OCI-LY7 (cell line): ENCODE measurements around the gene CLASP2. TPM values are rescaled to one million over a fixed set of nuclear protein-coding genes. Genes with fewer than 3 reads are reported as not detected.

Experiments
- BruUV-seq: library from RNA; stranded (reverse); fragments of 400-500 nt; replicated peaks from 2 replicates; lab custom pipeline; 2021; lab: Mats Ljungman, UMichigan
- CTCF ChIA-PET: fragments of 300-600 bp; sonication (Branson Sonifier 250); formaldehyde crosslinking; loops from one replicate; lab custom pipeline; 2022; ENCODE audit warnings: antibody characterized with exemption; ENCODE audit not compliant: unreplicated experiment; lab: Charles Lee
- POLR2A ChIA-PET: fragments of 300-600 bp; sonication (Branson Sonifier 250); formaldehyde crosslinking; loops from one replicate; lab custom pipeline; 2022; ENCODE audit warnings: antibody characterized with exemption; lab: Charles Lee
- DNase-seq: peaks from one replicate; pipeline ENCODE4 v3.0.0-alpha.2; 2015; ENCODE audit warnings: low spot score
- H2AFZ ChIP-seq: fragments of 200-600 bp; sonication (generic), shearing (Covaris generic); 2 replicates; pipeline ENCODE4 v1.6.1; 2014; ENCODE audit warnings: mild to moderate bottlenecking, antibody characterized with exemption, low read length, moderate library complexity
- H3K27ac ChIP-seq: fragments of 200-600 bp; sonication (generic); 2 replicates; pipeline ENCODE4 v1.5.1; 2014; ENCODE audit warnings: mixed run types, low read depth, mild to moderate bottlenecking, moderate library complexity, low read length, inconsistent platforms; ENCODE audit not compliant: poor library complexity, severe bottlenecking
- H3K36me3 ChIP-seq: fragments of 200-600 bp; sonication (generic); 2 replicates; pipeline ENCODE4 v1.6.1; 2014; ENCODE audit warnings: mild to moderate bottlenecking, antibody characterized with exemption, low read length, moderate library complexity, mixed read lengths; ENCODE audit not compliant: insufficient read depth
- H3K4me1 ChIP-seq: fragments of 200-600 bp; sonication (generic); 2 replicates; pipeline ENCODE4 v1.5.1; 2014; ENCODE audit warnings: mild to moderate bottlenecking, low read length; ENCODE audit not compliant: insufficient read depth, poor library complexity, severe bottlenecking
- H3K4me2 ChIP-seq: fragments of 200-600 bp; sonication (generic); 2 replicates; pipeline ENCODE4 v1.6.1; 2014; ENCODE audit warnings: mild to moderate bottlenecking, low read length
- H3K4me3 ChIP-seq: fragments of 200-600 bp; sonication (generic); 2 replicates; pipeline ENCODE4 v1.5.1; 2014; ENCODE audit warnings: mild to moderate bottlenecking, low read depth, low read length; ENCODE audit not compliant: poor library complexity, severe bottlenecking
- H3K79me2 ChIP-seq: fragments of 200-600 bp; sonication (generic); 2 replicates; pipeline ENCODE4 v1.6.1; 2016; ENCODE audit warnings: low read depth, mild to moderate bottlenecking, low read length, moderate library complexity, mixed read lengths; ENCODE audit not compliant: insufficient read depth
- H3K9me2 ChIP-seq: fragments of 200-600 bp; sonication (generic); 2 replicates; pipeline ENCODE4 v1.6.1; 2016; ENCODE audit warnings: mild to moderate bottlenecking, low read length, mixed read lengths; ENCODE audit not compliant: insufficient read depth
- H3K9me3 ChIP-seq: fragments of 200-600 bp; sonication (generic); 2 replicates; pipeline ENCODE4 v1.6.1; 2014; ENCODE audit warnings: mild to moderate bottlenecking, mixed run types, low read length, mixed read lengths
- H4K20me1 ChIP-seq: fragments of 200-600 bp; sonication (generic); 2 replicates; pipeline ENCODE4 v1.6.1; 2014; ENCODE audit warnings: mild to moderate bottlenecking, antibody characterized with exemption, low read length, moderate library complexity, mixed read lengths; ENCODE audit not compliant: insufficient read depth
- EZH2phosphoT487 ChIP-seq: fragments of 200-600 bp; sonication (generic); IDR thresholded peaks from 2 replicates; pipeline ENCODE4 v1.6.1; 2018; ENCODE audit warnings: low read depth, borderline replicate concordance, mild to moderate bottlenecking, mixed run types, antibody characterized with exemption, low read length, moderate library complexity, mixed read lengths
- intact Hi-C: fragments of 100-400 bp; cut with micrococcal nuclease; formaldehyde crosslinking; loops from one replicate; pipeline ENCODE4 v1.10.0; 2022; ENCODE audit not compliant: unreplicated experiment
- total RNA-seq, 2 experiments: library from RNA; depleted of rRNA in 1 of 2; stranded (reverse); fragments of >200 nt in 1 of 2; shearing (Covaris generic) in 1 of 2; gene quantifications; 2 replicates each; pipeline ENCODE4 v1.2.3, GENCODE V29; 2014 to 2022
- TF ChIP-seq, protein P1 (sequence below): fragments of 200-600 bp; sonication (generic); conservative IDR thresholded peaks from 2 replicates; pipeline ENCODE4 v1.5.1; 2014; ENCODE audit warnings: mild to moderate bottlenecking, antibody characterized with exemption, low read length, moderate library complexity, mixed read lengths

The CLASP2 gene
- total RNA-seq, 2 experiments from 2014 or later = 95.5 to 99.1 TPM

DNA sequence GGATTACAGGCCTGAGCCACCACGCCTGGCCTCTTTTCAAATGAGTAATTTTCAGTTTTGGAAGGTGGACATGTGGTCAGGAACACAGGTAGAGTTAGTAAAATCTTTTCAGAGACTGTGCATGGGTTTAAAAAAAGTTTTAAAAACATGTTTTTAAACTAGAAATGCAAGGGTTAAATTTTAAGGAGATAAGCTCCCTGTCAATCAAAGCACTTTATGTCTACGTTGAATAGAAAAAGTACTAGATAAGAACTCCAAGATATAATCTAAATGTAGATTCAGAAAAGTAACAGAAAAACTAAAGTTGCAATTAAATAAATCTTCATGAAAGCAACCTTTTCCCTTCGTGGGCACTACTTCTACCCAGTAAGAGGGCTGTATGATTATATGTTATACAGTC is 131.7 kb downstream of the CLASP2 start:
- no peaks in the 10 kb centered on the region for H3K4me1 ChIP-seq
- intact Hi-C loops = no loop called here
- no peaks in the 10 kb centered on the region for H3K9me2 ChIP-seq
- POLR2A ChIA-PET = interaction anchor here (1.0 to 1.1 kb wide), 3 partner anchors 34 to 258 kb away, joined by 3 read pairs; no protein-coding TSS in a partner anchor
- peaks cover 57% of the 10 kb centered on the region for H3K36me3 ChIP-seq
- H4K20me1 ChIP-seq = no peaks in the 10 kb centered on the region
- H2AFZ ChIP-seq = no peak overlapping the region
- CTCF ChIA-PET = no interaction called here
- H3K79me2 ChIP-seq = no peaks in the 10 kb centered on the region
- H3K4me2 ChIP-seq = no peak overlapping the region
- DNase-seq = no peak
- no peaks in the 10 kb centered on the region for H3K9me3 ChIP-seq
- no peak overlapping the region for H3K4me3 ChIP-seq
- no peak for TF ChIP-seq EZH2phosphoT487
- TF ChIP-seq, protein P1, sequence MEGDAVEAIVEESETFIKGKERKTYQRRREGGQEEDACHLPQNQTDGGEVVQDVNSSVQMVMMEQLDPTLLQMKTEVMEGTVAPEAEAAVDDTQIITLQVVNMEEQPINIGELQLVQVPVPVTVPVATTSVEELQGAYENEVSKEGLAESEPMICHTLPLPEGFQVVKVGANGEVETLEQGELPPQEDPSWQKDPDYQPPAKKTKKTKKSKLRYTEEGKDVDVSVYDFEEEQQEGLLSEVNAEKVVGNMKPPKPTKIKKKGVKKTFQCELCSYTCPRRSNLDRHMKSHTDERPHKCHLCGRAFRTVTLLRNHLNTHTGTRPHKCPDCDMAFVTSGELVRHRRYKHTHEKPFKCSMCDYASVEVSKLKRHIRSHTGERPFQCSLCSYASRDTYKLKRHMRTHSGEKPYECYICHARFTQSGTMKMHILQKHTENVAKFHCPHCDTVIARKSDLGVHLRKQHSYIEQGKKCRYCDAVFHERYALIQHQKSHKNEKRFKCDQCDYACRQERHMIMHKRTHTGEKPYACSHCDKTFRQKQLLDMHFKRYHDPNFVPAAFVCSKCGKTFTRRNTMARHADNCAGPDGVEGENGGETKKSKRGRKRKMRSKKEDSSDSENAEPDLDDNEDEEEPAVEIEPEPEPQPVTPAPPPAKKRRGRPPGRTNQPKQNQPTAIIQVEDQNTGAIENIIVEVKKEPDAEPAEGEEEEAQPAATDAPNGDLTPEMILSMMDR = no peak
- no peak overlapping the region for H3K27ac ChIP-seq
- BruUV-seq = no TSS peak

DNA sequence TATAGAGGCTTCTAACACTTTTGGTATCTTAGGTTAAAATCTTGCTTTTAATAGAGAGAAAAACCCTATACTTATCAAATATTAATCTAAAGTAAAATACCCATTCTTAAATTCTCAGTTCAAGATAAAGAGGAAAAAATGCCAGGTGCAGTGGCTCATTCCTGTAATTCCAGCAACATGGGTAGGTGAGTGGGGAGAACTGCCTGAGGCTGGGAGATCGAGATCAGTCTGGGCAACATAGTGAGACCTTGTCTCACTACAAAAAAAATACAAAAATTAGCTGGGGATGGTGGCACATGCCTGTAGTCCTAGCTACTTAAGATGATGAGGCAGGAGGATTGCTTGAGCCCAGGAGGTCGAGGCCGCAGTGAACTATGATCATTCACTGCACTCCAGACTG is 135.8 kb downstream of the CLASP2 start:
- no peak for DNase-seq
- no peaks in the 10 kb centered on the region for H3K9me3 ChIP-seq
- H4K20me1 ChIP-seq = no peaks in the 10 kb centered on the region
- no peaks in the 10 kb centered on the region for H3K9me2 ChIP-seq
- no TSS peak for BruUV-seq
- TF ChIP-seq, protein P1 = no peak
- no peak for TF ChIP-seq EZH2phosphoT487
- H3K79me2 ChIP-seq = no peaks in the 10 kb centered on the region
- no peak overlapping the region for H3K4me3 ChIP-seq
- H2AFZ ChIP-seq = no peak overlapping the region
- H3K4me2 ChIP-seq = no peak overlapping the region
- ChIA-PET POLR2A (interaction anchor here (0.6 kb wide), 1 partner anchor 756 kb away, joined by 3 read pairs; no protein-coding TSS in a partner anchor), CTCF (no interaction called here)
- H3K36me3 ChIP-seq = peaks cover 38% of the 10 kb centered on the region; the same call in 1 of the 2 replicates
- intact Hi-C loops = no loop called here
- H3K27ac ChIP-seq = no peak overlapping the region
- H3K4me1 ChIP-seq = no peaks in the 10 kb centered on the region

DNA sequence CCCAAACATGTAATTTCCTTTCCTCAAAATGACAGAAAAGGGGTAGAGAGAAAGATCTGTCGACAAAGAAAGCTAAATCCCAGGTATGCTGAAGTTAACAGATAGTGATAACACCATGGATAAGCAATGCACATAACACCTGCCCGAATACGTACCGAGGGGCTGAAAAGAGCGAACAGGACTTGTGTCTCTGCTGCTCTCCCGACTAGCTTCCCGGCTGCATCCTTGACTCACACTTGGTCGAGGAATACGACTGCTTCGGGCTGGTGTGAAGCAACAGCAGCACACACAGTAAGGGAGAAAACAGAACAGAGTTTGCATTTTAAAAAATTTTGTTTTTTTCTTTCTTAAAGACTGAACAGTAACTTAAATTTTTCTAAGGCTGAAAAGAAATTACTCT is 136.4 kb downstream of the CLASP2 start:
- Histone ChIP-seq H3K4me2 (no peak overlapping the region), H3K9me2 (no peaks in the 10 kb centered on the region), H3K4me1 (no peaks in the 10 kb centered on the region), H2AFZ (no peak overlapping the region), H3K9me3 (no peaks in the 10 kb centered on the region), H3K79me2 (no peaks in the 10 kb centered on the region), H3K27ac (no peak overlapping the region), H4K20me1 (no peaks in the 10 kb centered on the region), H3K36me3 (peaks cover 40% of the 10 kb centered on the region; the same call in 1 of the 2 replicates), H3K4me3 (no peak overlapping the region)
- ChIA-PET POLR2A (no interaction called here), CTCF (no interaction called here)
- no peak for DNase-seq
- intact Hi-C loops = no loop called here
- no TSS peak for BruUV-seq
- no peak for TF ChIP-seq EZH2phosphoT487
- TF ChIP-seq, protein P1 = no peak
